ENCODE measurements around the gene SLC38A1.

- TF ChIP-seq, protein P1, sequence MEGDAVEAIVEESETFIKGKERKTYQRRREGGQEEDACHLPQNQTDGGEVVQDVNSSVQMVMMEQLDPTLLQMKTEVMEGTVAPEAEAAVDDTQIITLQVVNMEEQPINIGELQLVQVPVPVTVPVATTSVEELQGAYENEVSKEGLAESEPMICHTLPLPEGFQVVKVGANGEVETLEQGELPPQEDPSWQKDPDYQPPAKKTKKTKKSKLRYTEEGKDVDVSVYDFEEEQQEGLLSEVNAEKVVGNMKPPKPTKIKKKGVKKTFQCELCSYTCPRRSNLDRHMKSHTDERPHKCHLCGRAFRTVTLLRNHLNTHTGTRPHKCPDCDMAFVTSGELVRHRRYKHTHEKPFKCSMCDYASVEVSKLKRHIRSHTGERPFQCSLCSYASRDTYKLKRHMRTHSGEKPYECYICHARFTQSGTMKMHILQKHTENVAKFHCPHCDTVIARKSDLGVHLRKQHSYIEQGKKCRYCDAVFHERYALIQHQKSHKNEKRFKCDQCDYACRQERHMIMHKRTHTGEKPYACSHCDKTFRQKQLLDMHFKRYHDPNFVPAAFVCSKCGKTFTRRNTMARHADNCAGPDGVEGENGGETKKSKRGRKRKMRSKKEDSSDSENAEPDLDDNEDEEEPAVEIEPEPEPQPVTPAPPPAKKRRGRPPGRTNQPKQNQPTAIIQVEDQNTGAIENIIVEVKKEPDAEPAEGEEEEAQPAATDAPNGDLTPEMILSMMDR (IDR thresholded peaks at IDR 0.05 in 2 of 3, conservative IDR thresholded peaks at IDR 0.05 in 1 of 3; ENCODE audit: borderline replicate concordance in 1 of 3, insufficient read depth in 1 of 3, low read depth in 2 of 3, low read length in 2 of 3) = no peak
- TF ChIP-seq ELF1 (IDR thresholded peaks at IDR 0.05; ENCODE audit: borderline replicate concordance, low read depth) (no peak), POLR2AphosphoS5 (IDR thresholded peaks at IDR 0.05; ENCODE audit: low read depth, low read length) (no peak), YY1 (IDR thresholded peaks at IDR 0.05; ENCODE audit: extremely low read depth, insufficient replicate concordance, low read depth, low read length) (no peak), POLR2A (IDR thresholded peaks at IDR 0.05; ENCODE audit: borderline replicate concordance, extremely low read depth, insufficient read depth, insufficient read length) (no peak), EZH2 (IDR thresholded peaks at IDR 0.05) (no peak), CEBPB (IDR thresholded peaks at IDR 0.05; ENCODE audit: low read depth) (no peak), REST (IDR thresholded peaks at IDR 0.05; ENCODE audit: low read depth) (no peak), ZNF274 (IDR thresholded peaks at IDR 0.05; ENCODE audit: low read depth, low read length) (no peak)
- TF ChIP-seq, protein P2, sequence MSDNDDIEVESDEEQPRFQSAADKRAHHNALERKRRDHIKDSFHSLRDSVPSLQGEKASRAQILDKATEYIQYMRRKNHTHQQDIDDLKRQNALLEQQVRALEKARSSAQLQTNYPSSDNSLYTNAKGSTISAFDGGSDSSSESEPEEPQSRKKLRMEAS (IDR thresholded peaks at IDR 0.05) = no peak
Measured at GRCh38 chr12:46209170-46209569, 59.7 kb downstream of the SLC38A1 start.

All from HCT116 (cell line).